Stimulated activated CD8-positive, alpha-beta memory T cell treated with anti-CD3 and anti-CD28 coated beads, Interleukin-2, amount 100 ng/mL, for 1 hour (primary cell): Measurements from ENCODE around the gene MTMR10.
A peak's percentile ranks its signal among the peaks of the same experiment; 100 is the strongest.

Experiments
- DNase-seq, 2 donors: peaks; one replicate each; pipeline ENCODE4 v3.0.0-alpha.2; 2020; ENCODE audit warnings: low read depth in 2 of 2

Gene MTMR10, protein sequence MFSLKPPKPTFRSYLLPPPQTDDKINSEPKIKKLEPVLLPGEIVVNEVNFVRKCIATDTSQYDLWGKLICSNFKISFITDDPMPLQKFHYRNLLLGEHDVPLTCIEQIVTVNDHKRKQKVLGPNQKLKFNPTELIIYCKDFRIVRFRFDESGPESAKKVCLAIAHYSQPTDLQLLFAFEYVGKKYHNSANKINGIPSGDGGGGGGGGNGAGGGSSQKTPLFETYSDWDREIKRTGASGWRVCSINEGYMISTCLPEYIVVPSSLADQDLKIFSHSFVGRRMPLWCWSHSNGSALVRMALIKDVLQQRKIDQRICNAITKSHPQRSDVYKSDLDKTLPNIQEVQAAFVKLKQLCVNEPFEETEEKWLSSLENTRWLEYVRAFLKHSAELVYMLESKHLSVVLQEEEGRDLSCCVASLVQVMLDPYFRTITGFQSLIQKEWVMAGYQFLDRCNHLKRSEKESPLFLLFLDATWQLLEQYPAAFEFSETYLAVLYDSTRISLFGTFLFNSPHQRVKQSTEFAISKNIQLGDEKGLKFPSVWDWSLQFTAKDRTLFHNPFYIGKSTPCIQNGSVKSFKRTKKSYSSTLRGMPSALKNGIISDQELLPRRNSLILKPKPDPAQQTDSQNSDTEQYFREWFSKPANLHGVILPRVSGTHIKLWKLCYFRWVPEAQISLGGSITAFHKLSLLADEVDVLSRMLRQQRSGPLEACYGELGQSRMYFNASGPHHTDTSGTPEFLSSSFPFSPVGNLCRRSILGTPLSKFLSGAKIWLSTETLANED

DNA sequence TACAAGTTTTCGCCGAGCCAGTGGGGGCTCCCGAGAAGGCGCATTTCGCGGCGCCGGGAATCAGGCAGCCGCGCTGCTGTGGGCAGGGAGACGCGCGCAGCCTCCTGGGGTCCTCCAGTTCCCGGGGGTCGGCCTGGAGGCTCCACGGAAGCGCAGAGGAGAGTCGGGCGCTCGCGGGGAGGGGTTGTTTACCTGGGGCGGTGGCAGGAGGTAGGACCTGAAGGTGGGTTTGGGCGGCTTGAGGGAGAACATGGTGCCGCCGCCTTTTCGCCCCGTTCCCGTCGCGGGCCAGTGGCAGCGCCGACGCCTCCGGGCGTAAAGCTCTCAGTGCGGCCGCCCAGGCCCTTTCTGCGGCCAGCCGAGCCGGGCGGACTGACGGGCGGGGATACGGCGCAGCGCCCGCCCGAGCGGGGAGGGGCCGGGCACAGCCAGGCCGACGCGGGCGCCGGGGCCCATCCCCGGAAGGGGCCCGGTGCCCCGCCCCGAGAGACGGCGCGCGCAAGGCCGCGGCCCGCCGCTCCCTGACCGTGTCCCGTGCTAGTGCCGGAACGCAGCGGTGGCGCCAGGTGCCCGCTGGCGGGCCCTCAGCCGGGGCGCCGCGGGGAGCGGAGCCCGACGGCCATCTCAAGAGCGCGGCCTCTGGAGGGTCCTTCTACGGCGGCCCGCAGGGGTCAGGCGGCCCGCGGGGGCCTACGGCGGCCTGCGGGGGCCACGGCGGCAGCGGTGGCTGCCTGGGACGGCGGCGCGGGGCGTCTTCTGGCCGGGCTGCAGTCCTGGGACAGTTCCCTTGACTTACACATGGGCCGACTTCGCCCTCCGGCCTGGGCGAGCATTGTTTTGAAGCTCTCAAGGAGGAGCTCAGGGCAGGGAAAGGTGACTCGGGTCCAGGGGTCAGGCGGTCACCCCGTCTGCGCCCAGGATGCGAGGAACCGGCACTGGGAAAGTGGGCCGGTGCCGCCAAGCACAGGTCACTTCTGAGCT, at the start of gene MTMR10:
Gene MTMR10, minus strand, starts transcription at position 374 of the 981 bp plus-strand sequence. Its CDS starts 122 bp downstream, at position 252.
- peak; percentile 43 to 51 for DNase-seq

DNA sequence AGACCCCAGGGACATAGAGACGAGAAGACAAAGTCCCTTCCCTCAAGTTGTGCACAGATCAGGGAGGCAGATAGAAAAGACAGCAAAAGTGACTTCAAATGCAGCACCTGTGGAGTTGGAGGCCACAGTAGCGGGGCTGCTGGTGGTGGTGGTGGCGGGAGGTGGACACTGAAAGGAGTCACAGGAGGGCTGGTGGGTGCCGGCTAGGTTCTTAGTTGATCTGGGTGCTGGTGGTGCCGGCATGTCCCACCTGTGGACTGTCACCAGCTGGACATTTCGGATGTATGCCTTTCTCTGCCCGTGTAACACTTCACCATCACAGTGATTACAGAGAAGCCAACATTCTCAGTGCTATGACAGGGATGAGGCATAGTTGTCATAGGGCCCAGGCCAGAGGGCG, 49.2 kb upstream of the MTMR10 start:
- DNase-seq: no peak

DNA sequence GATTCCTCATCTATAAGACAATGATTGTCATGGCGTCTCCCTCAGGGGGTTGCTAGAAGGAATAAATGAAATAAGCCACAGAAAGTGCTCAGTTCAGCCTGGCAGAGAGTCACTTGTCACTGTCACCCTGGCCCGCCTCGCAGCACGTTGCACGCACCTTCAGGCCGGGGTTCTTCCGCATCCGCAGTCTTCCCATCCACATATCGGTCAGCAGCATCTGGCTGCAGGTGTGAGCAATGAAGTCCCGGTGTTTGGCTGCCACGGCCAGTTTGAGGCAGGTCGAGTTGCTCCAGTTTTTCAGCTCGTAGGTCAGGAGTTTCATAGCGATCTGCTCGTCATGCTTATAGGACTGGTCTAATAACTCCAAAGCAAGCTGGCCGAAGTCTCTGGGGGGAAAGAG, 48.5 kb upstream of the MTMR10 start:
- no peak for DNase-seq

DNA sequence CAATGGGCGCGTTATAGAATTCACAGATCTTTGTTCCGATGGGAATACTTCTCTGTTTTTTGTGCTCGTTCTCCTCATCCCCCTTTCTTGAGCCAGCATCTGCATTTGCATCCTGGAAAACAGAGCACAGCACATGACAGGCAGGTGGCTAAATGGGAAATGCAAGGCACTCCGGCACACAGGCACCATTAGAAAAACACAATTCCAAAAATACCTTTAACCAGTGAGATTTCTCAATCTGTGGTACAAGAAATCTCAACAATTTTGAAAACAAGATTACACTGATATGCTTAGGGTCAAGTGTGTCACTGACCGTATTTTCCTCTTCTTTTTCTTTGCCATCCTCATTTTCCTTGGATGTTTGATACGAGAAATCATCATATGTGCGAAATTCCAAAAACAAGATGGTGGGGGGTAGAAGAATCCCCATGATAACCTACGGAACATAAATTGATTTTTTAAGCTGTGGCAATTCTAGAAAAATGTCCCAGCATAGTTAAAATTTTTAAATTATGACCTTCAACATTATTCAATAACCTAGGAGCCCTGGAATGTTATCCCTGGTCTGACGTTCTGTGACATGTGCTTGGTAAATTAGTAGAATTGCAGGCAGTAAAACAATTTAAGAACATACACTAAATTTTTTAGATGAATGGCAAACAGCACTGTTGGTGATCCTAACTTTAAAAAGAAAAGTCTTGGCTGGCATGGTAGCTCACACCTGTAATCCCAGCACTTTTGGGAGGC, 46.5 kb upstream of the MTMR10 start:
- no peak for DNase-seq

DNA sequence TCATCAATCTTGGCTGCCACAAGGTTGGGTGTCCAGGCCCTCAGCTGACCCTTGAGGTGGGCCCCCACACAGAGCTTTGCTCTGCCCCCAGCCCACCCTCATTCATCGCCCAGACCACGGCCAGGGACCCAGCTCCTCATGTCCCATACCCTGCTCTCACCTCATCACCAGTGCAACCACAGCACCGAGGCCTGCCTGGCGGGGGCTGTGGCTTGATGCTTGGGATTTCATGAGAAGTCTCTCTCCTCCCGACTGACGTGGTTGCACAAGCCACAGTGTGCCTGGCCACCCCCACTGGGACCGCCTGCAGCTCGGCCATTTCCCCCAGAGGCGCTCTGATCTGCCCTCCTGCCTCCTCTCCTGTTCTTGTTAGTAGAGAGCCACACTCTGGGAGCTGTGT, 45.4 kb upstream of the MTMR10 start:
- no peak for DNase-seq

DNA sequence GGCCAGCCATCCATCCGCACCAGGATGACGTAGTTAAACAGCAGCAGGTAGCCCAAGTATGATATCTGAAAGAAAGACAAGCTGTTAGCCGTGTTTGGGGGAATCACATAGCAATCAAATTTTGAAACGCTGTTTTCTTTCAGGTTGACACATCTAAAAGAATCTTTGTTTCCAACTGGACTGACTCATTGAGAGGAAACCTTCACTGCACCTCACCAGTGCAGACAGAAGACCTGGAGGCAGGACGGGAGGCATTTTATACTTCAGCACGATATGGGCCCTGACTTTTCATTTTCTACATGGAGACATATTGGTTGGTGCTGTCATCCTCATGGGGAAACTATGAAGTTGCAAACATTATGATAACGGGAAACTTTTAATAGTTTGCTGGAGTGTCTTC, 44.2 kb upstream of the MTMR10 start:
- DNase-seq: no peak

DNA sequence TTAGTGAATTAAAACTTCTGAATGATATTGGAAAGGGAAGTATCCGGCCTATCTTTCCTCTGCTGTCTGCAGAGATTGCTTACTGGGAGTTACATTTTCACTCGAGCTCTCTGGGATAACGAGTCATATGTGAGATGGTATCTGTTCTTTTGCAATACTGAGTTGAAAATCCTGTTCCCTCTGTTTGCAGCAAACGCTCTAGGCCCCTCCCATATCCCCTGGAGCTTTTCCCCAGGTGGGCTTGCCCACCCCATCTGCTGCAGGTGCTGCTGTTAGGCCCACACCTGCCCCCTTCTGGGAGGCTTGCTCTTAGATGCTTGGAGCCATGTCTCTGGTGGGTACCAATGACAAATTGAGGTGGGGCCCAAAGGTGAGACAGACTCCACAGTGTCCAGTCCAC, 42.7 kb upstream of the MTMR10 start:
- no peak for DNase-seq

DNA sequence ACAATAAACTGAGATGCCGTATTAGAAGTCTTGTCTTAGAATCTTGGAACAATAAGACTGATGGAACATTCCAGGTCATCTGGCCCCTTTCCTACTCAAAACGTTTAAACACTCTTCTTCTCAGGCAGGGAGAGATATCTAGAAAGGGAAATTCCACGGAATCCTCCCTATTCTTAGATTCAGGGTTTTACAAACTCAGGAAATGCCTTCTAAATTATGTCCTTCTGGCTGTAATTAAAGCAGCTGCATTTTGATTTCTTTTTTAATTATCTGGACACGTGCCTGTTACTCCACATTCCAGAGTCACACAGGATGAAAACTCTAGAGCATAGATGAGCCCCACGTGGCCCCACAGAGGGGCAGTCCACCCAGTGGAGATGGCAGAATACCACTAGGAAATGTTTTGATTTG, 41.5 kb upstream of the MTMR10 start:
- no peak for DNase-seq

DNA sequence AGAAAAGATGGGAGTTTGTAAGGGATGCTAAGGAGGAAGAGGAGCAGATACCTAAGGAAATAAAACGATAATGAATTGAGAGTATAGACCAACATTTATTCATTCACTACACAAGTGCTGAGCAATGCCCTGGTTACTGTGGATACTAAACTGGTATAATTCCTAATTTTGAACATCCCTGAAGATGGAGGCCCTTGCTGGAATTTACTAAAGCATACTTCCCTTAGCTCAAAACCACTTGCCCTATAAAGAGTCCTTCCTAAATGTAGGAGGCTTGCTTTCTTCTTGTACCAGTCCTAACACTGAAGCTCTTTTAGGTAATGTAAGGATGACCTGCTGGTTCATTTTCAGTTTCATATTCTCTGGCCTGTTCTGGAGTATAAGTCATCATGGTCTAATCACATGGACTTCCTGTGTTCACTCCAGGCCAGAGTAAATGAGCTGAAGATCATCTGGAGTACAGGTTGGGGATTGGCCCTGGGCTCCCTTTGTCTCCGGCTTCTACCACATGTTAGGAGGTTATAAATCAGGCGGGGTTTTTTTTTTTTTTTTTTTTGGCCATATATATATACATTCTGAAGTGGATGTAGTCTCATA, 40.1 kb upstream of the MTMR10 start:
- DNase-seq: no peak

DNA sequence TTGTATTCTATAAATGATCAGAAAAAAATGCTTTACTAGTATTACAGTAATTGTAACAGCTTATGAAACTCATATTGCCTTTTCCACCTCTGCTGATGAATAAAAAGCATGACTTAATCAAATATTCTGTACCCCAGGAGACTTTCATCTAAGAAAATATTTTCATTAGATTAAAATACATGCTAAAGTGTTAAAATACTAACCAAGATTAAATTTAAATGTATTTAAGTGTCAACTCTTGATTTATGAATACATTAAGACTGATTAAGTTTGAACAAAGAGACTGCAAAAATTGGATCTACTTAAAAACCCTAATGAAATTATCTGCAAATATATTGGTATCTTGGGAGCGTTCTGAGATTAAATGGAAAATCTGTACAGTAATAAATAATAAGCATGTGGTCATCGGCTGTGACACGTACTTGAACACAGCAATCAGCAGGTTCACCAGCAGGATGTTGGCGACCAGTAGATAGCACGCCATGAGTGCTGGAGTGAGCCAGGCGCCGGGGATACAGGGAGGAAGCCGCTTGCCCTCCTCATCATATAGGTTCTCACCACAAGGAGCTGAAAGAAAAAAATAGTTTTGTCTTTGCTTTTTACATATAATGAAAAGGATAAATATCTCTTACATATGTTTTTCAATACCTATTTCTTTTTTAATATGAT, 36.6 kb upstream of the MTMR10 start:
- no peak for DNase-seq

DNA sequence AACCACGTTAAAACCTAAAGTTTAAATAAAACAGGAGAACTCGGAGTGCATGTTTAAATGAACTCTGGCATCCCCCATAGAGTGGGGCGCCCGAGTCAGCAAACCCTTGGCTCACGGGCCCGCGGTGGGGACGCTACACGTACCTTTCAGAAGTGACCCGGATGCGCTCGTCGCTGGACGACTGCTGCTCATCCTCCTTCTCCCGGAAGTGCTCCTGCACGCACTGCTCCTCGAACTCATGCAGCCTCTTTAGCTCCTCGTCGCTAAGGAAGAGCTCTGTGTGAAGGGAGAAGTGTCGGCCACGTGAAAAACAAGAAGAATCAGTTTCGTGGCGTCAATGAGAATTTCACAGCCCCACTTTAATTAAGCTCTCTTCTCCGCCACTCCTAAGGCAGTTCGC, 34.6 kb upstream of the MTMR10 start:
- DNase-seq: no peak

DNA sequence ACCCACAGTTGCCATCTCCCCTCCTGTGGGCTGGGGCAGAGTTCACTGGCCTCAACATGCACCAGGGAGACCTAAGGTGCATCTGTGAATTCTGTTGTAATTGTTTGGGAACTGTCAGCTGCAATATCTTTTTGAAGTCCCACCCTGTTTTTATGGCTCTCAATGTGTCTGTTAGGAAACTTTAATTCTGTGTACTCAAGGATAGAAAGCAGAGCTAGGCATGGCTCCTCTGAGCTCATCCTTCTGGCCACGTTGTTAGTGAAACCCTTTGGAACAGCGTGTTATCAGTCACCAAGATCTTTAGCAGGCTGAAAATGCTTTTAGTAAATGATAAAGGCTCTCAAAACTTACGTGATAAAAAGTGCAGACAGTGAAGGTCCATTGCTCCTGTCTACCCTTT, 33.6 kb upstream of the MTMR10 start:
- DNase-seq: no peak

DNA sequence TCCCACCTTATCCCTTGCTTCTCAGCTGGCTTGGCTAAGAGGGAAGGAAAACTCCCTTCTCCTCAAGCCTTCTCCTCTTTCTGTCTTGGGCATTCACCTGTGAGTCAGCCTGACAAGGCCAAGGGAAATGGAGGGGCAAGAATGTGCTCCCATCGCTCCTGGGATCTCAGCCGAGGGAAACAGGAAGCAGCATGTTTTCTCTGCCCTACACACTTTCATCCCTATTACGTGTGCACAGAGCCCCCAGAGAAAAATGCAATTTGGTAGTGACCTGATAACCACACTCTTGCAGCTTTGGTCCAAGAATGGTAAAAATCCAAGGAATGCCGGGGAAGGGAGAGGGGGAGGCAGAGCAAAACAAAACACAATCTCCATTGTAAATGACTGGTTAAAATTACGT, 32.9 kb upstream of the MTMR10 start:
- DNase-seq: no peak

DNA sequence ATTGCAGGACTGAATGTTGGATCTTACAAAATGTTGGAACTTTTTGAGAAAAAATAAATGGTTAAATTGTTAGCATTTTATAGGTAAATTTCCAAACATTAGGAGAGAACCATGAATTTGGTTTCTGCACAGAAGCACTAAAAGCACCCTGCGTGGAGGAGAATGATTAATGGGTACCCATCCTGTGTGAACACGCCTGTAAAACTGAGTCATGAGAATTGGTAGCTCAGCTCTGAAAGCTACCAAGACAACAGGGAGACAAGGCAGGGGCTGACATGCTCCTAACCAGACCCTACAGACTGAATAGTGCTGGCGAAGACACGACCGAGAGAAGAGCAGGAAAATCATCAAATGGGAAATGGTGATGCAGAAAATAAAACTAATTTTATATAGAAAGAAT, 32.4 kb upstream of the MTMR10 start:
- no peak for DNase-seq

DNA sequence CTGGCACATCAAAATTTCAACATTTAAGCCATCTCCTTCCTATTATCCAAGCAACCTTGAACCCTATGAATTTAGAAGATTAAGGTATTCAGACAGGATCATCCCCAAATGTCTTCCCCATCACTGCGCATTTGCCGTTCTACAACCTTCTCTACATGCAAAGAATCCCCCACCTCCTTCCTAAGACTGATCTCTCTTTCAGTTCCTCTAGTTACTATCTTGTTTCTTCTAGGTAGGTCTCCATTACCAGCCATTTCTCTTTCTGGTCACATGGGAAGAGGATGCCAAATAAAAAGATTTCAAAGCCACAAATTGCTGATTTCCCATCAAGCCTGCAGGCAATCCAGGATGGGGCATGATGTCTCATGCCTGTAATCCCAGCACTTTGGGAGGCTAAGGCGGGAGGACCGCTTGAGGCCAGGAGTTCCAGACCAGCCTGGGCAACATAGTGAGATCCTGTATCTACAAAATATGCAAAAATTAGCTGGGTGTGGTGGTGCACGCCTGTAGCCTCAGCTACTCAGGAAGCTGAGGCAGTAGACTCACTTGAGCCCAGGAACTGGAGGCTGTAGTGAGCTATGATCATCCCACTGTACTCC, 29.7 kb upstream of the MTMR10 start:
- no peak for DNase-seq

DNA sequence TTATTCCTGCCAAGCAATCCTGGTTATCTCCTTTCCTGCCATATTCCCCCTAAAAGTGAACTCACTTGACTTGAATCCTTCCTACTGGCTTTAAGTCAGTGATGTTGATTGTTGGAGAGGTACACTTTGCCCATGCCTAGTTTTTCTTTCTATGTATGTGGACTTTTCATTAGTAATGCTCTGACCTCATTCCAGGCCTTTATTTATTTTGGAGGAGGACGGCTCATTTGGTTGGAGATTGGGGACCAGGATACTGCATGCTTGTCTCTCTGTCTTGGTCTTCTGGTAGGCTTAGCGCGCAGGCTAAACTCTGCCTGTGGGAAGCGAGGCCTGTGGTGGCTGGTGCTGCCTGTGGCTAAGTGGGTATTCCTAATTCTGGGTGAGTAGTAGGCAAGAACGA, 29.1 kb upstream of the MTMR10 start:
- DNase-seq: no peak

DNA sequence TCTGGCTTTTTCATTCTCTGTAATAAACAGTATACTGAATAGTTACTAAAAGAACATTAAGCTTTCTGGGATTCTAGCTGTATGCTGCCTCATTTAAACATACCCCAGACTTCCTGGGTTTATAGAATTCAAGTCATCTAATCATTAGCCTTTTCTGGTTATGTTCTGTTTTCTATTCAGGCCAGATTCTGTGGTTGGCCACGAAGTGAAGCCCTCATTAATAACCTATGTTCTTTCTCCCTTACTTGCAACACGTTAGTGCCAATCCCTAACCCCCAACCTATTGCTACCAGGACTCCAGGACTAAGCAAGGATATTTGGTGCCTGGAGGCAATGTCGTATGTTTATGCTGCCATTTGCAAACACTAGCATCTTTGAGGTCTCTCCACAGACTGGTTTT, 28.6 kb upstream of the MTMR10 start:
- DNase-seq: no peak

DNA sequence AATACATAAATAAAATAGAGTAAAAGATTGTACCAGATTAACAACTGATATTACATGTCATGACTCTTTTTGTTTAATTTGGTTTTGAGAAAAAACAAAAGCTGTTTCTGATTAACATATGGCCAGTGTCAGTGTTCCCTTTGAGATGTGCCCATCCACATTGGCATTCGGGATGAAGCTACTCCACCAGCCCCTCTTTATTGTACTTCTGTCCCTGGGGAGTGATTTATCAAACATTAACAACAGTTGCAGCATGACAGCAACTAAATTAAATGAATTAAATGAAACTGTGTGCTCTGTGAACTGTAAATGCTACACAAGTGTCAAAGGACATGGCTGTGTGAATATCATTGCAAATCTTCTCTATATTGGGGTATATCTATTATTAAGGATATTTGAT, 25.9 kb upstream of the MTMR10 start:
- no peak for DNase-seq

DNA sequence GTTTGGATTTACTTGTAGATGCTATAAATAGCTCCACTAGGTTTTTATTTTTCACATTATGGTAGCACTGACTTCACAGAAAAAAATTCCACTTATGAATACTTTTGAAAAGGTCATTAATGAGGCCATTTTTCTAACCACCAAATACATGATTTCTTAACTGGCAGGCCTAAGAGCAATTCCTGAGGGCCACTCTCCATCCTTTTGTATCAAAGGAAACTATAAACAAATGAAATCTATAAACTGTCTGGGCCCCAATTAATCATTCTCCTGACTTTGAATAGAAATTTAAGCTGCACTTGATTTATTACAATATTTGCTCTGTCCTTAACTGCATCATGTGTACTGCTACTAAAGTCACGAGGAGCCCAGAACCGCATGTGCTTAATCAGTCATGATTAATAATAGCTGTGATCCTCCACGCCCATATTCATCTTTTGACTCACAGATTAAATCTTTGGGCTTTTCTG, 25.1 kb upstream of the MTMR10 start:
- DNase-seq: no peak

DNA sequence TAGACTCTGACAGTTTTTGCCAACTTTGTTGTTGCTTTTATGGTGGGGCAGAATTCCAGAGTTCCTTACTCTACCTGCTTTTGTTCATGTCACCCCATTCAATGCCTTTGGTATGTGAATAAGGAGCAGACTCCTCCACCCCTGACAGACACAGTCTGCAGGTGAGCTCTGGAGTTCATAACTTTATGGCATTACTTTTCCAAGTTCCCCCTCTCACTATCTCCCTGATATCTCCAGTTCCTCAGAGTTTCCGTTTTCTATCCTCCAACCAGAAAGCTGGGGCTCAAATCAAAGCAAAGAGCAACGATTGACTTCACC, 23.1 kb upstream of the MTMR10 start:
- DNase-seq: no peak
